ENCODE measurements around the gene AGPAT4.
"Not testable (repeated sequence)": the region's sequence is repeated elsewhere in the genome, so short reads cannot be mapped to it uniquely, and the experiment has no call there.

The AGPAT4 gene, protein sequence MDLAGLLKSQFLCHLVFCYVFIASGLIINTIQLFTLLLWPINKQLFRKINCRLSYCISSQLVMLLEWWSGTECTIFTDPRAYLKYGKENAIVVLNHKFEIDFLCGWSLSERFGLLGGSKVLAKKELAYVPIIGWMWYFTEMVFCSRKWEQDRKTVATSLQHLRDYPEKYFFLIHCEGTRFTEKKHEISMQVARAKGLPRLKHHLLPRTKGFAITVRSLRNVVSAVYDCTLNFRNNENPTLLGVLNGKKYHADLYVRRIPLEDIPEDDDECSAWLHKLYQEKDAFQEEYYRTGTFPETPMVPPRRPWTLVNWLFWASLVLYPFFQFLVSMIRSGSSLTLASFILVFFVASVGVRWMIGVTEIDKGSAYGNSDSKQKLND

DNA sequence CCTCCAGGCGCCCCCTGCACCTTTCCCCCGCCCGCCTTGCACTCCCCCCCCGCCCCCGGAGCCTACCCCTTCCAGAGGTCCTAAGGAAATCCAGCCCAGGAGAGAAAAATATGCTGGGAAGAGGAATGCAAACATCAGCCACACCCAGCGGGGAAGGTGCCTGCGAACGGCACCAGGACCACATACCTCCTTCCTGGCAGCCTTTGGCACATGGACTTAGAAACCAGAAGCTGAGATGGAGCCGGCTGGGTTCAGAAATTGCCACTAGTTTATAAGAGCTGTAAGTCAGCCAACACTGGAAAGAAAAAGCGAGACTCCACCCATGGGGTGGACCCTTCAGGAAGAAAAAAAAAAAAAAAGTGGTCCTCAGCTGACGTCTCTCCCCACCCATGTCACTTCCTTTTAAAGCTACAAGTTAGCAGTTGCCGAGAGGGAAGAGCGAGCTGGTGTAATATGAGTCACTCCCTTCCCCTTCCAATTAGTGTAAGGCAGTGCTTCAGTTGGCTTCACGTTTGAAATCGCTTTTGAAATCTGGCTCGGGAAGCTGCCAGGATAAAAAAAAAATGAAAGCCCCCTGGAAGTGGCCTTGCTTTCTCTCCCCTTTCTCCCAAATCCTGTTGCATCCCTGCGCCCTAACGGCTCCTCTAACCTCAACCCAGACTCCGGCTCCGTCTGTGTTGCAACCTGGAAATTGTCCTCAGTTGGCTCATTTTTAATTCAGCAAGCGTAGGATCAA lies at the start of gene AGPAT4:
Gene AGPAT4 (minus strand): TSS at position 310 of the 736 bp plus-strand sequence. CDS start 41,848 bp downstream, outside the sequence.
- TF ChIP-seq, protein P1, sequence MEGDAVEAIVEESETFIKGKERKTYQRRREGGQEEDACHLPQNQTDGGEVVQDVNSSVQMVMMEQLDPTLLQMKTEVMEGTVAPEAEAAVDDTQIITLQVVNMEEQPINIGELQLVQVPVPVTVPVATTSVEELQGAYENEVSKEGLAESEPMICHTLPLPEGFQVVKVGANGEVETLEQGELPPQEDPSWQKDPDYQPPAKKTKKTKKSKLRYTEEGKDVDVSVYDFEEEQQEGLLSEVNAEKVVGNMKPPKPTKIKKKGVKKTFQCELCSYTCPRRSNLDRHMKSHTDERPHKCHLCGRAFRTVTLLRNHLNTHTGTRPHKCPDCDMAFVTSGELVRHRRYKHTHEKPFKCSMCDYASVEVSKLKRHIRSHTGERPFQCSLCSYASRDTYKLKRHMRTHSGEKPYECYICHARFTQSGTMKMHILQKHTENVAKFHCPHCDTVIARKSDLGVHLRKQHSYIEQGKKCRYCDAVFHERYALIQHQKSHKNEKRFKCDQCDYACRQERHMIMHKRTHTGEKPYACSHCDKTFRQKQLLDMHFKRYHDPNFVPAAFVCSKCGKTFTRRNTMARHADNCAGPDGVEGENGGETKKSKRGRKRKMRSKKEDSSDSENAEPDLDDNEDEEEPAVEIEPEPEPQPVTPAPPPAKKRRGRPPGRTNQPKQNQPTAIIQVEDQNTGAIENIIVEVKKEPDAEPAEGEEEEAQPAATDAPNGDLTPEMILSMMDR (IDR thresholded peaks at IDR 0.05; ENCODE audit: insufficient read depth, low read depth, low read length, missing control alignments) = no peak
- H3K4me3 ChIP-seq (ENCODE audit: low read length) = peak within 1 kb of the TSS; percentile 61
- peak; percentile 95 for DNase-seq (ENCODE audit: low read depth)

DNA sequence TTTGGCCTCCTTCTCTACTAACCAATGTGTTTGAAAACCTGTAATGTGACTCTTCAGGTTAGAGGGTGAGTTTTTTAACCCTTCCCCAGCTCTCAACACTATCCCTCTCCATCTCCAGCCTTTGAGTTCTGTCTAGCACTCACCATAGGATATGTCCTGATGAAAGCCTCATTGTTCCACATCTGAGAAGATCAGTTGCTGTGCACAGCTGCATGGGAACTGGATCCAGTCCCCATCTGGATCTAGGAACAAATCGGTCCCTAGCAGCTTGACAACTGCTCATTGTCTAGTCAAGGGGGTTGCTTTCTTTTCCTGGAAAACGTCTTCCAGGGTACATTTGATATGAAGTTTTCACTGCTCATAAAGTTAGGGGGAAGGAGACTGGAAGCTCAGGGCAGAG lies 45.4 kb upstream of the AGPAT4 start:
- H3K4me3 ChIP-seq (ENCODE audit: low read length) = no peak overlapping the region
- TF ChIP-seq, protein P1 (IDR thresholded peaks at IDR 0.05; ENCODE audit: insufficient read depth, low read depth, low read length, missing control alignments) = no peak
- no peak for DNase-seq (ENCODE audit: low read depth)

DNA sequence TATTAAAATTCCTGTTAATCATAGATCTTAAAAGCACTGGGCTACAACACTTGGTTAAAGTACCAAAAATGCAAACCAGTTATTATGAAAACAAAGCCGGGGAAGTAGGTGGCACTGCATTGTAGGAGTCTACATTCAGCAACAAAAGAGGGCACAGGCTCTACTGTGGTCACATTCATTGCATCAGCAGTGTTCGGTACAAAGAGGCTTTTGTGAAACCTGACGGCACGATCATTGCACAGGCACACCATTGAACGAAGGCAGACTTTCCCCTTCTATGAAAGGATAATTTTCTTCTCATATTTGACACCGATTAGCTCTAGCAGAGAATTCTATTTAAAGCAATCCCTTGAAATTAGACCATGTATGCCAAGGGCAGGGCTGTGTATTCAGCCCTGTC lies 44.6 kb upstream of the AGPAT4 start:
- TF ChIP-seq, protein P1 (IDR thresholded peaks at IDR 0.05; ENCODE audit: insufficient read depth, low read depth, low read length, missing control alignments) = no peak
- no peak overlapping the region for H3K4me3 ChIP-seq (ENCODE audit: low read length)
- no peak for DNase-seq (ENCODE audit: low read depth)

DNA sequence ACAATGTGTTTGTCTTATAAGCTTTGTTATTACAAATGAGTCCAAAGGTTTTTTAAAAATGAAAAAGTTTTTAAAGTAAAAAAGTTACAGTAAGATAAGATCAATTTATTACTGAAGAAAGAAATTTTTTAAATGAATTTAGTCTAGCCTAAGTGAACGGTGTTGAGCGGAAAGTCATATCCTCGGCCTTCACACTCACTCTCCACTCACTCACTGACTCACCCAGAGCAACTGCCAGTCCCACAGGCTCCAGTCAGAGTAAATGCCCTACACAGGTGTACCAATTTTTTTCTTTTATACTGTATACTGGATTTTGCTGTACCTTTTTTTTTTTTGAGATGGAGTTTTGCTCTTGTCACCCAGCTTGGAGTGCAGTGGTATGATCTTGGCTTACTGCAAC lies 42.7 kb upstream of the AGPAT4 start:
- H3K4me3 ChIP-seq (ENCODE audit: low read length) = no peak overlapping the region
- DNase-seq (ENCODE audit: low read depth) = no peak
- TF ChIP-seq, protein P1 (IDR thresholded peaks at IDR 0.05; ENCODE audit: insufficient read depth, low read depth, low read length, missing control alignments) = no peak

DNA sequence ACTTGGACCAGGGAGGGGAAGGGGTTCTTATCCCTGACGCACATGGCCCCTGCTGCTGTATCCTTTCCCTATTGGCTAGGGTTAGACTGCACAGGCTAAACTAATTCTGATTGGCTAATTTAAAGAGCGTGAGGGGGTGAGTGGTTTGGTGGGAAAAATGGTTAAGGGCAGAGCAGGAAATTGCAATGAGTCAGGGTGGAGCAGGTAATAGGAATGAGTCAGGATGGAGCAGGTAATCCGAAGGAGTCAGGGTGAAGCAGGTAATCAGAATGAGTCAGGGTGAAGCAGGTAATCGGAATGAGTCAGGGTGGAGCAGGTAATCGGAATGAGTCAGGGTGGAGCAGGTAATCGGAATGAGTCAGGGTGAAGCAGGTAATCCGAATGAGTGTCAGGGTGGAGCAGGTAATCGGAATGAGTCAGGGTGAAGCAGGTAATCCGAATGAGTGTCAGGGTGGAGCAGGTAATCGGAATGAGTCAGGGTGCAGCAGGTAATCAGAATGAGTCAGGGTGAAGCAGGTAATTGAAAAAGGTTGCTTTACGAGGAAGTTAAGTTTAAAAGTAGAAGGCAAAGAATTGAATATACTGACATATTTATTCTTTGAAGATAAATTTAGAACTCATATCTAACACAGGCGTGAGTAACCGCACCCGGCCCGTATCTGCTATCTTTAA lies 41.5 kb upstream of the AGPAT4 start:
- DNase-seq (ENCODE audit: low read depth) = peak; percentile 61
- not testable (repeated sequence) for H3K4me3 ChIP-seq (ENCODE audit: low read length)

DNA sequence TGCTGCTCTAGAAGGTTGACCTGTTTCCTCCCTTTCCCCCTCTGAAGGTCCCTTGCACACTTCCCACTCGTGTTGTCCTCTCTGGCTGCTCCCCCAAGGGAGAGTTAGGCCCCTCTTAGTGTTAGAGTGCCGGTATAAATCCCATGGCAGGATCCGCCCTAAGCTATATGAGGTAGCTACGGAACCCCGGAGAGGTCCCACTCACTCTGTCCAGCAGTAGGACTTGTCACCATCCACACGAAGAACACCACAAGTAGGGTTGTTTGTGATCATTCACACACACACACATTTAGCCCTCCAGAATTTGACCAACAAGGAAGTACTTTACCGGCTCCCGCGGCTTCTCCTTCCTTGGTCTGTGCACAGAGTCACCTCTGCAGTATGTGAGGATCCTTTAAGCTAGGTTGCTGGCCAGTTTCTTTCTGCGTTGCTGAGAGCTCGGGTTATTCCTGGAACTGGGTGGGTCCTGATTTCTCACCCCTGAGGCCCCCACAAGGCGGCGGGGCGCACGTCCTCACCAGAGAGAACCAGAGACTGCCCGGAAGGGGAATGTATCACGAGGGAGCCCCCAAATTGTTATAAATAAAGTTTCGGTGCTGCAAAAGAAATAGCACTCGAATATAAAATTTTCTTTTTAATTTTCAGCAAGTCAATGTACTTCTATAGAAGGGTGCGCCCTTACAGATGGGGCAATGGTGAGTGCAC lies 40.8 kb upstream of the AGPAT4 start:
- not testable (repeated sequence) for DNase-seq (ENCODE audit: low read depth); H3K4me3 ChIP-seq (ENCODE audit: low read length)

DNA sequence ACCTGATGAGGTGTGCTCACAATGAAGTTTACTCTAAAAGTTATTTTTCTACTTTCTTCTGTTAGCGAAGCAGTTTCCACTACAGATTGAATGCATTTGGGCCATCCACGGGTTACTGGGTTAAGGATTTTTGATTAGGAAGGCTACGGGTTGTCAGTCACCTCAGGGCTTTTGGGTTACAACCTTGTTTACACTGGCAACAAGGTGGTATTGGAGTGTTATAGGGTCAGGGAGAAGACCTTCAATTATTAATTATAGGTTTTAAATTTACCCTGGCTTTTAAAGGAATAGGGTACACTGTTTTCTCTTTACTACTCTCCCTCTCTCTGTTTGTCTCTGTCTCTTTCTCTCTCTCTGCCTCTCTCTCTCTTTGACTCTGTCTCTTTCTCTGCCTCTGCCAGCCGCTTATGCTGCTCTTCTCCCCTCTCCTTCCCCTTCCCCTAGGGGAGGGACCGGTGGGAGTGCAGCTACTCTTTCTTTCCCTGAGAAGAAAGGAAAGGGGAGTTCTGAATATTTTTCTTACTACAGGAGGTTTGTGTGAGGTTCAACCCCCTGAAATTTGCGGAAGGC lies 40.2 kb upstream of the AGPAT4 start:
- TF ChIP-seq, protein P1 (IDR thresholded peaks at IDR 0.05; ENCODE audit: insufficient read depth, low read depth, low read length, missing control alignments) = no peak
- no peak overlapping the region for H3K4me3 ChIP-seq (ENCODE audit: low read length)
- DNase-seq (ENCODE audit: low read depth) = no peak

DNA sequence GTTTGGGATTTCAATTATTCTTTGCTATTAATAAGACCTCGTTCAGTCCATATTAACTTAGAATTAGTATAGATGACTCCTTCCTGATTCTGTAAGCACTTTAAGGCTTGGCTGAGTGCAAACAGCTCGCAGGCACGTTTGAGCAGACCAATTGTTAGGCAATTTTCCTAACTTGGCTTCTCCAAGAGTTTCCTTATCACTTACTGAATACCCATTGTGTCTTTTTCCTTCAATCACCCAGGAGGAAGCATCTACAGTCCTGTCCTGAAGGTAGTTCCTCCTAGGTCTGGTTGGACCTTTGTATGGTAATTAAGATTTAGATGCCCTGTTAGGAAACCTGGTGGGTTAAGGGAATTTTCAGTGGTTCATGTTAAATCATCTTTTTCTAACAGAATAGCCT lies 39.6 kb upstream of the AGPAT4 start:
- not testable (repeated sequence) for H3K4me3 ChIP-seq (ENCODE audit: low read length)
- peak; percentile 41 for DNase-seq (ENCODE audit: low read depth)

DNA sequence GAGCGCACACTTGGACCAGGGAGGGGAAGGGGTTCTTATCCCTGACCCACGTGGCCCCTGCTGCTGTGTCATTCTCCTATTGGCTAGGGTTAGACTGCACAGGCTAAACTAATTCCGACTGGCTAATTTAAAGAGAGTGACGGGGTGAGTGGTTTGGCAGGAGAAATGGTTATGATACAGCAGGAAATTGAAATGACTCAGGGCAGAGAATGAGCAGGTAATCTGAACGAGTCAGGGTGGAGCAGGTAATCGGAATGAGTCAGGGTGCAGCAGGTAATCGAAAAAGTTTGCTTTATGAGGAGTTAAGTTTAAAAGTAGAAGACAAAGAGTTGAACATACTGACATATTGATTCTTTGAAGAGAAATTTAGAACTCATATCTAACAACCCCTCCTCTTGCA lies 35.9 kb upstream of the AGPAT4 start:
- not testable (repeated sequence) for H3K4me3 ChIP-seq (ENCODE audit: low read length)
- DNase-seq (ENCODE audit: low read depth) = peak; percentile 65
